Measurements from ENCODE around the gene BRPF1.

BRPF1 gene, protein sequence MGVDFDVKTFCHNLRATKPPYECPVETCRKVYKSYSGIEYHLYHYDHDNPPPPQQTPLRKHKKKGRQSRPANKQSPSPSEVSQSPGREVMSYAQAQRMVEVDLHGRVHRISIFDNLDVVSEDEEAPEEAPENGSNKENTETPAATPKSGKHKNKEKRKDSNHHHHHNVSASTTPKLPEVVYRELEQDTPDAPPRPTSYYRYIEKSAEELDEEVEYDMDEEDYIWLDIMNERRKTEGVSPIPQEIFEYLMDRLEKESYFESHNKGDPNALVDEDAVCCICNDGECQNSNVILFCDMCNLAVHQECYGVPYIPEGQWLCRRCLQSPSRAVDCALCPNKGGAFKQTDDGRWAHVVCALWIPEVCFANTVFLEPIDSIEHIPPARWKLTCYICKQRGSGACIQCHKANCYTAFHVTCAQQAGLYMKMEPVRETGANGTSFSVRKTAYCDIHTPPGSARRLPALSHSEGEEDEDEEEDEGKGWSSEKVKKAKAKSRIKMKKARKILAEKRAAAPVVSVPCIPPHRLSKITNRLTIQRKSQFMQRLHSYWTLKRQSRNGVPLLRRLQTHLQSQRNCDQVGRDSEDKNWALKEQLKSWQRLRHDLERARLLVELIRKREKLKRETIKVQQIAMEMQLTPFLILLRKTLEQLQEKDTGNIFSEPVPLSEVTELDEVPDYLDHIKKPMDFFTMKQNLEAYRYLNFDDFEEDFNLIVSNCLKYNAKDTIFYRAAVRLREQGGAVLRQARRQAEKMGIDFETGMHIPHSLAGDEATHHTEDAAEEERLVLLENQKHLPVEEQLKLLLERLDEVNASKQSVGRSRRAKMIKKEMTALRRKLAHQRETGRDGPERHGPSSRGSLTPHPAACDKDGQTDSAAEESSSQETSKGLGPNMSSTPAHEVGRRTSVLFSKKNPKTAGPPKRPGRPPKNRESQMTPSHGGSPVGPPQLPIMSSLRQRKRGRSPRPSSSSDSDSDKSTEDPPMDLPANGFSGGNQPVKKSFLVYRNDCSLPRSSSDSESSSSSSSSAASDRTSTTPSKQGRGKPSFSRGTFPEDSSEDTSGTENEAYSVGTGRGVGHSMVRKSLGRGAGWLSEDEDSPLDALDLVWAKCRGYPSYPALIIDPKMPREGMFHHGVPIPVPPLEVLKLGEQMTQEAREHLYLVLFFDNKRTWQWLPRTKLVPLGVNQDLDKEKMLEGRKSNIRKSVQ (N-terminal part only)

DNA sequence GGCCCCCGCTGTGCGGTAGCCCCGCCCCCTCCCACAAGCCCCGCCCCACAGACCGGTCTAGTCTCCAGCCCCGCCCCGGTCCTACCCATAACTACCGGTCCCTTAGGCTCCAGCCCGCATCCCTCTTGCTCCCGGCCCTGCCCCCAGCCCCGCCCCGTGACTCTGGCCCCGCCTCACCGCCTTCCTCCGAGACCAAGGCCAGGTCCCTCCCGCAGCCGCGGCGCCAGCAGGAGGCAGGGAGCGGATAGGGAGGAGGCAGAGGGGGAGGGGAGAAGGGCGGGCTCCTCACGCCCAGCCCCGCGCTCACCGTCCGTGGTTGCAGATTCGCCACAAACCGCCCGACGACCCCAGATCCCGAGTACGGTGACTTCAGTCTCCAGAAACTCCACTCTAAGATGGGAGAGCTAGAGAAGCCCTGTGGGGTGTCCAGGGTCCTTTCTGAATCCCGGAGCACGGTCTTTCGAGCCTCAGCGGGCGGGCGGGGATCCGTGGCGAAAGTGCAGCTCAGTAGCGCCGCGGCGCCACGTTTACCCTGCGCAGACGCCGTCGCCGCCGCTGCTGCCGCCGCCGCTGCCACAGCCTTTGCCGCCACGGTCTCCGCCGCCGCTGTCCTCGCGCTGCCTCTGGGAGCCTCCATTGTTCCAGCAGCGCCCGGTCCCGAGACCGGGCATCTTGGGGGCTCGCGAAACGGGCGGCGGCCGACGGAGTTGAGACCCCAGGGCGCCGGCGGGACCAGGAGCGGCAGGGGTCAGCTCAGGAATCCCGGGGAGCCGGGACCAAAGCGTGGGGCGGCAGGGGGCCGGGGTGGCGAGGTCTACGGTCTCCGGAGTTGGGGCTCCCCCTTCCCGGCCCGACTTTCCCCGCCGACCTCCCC lies at the start of gene BRPF1:
BRPF1 (plus strand) TSS at position 530 of the 874 bp plus-strand sequence. CDS start 2,406 bp downstream, outside the sequence.
- DNase-seq = peak; percentile 100

DNA sequence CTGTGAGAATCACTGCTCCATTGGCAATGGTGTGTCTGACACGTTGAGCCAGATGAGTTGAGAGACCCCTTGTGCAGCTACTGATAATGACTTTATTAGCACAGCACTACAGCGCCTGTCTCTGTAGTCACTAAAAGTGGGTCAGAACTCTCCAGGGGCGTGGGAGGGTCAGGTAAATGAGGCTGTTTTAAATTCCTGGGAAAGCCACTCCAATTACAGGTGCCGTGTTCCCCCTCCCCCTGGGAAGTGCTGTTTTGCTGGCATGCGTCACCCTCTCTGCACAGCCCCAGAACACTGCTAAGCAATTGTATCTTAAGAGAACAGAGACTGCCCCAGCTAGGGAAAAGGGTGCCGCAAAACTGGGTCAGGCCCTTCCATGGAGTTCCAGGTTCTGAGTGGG lies 49.4 kb upstream of the BRPF1 start:
- DNase-seq = no peak

DNA sequence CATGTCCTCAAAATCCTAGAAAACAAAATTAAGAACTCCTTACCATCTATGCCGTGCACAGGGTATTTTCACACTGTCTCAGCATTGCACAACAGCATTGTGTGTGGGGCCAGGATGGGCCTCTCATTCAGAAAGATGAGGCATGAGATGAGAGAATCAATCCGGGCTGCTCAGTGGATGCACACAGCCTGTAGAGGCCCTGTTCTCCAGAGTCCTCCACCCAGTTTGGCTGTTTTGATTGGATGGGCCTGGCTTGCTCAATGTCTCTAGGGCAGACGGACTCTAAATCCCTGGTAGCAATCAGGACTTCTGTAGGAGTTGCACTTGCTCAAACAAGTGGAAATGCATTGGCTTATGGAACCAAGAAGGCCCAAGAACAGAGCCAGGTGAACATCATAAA lies 48.1 kb upstream of the BRPF1 start:
- no peak for DNase-seq

DNA sequence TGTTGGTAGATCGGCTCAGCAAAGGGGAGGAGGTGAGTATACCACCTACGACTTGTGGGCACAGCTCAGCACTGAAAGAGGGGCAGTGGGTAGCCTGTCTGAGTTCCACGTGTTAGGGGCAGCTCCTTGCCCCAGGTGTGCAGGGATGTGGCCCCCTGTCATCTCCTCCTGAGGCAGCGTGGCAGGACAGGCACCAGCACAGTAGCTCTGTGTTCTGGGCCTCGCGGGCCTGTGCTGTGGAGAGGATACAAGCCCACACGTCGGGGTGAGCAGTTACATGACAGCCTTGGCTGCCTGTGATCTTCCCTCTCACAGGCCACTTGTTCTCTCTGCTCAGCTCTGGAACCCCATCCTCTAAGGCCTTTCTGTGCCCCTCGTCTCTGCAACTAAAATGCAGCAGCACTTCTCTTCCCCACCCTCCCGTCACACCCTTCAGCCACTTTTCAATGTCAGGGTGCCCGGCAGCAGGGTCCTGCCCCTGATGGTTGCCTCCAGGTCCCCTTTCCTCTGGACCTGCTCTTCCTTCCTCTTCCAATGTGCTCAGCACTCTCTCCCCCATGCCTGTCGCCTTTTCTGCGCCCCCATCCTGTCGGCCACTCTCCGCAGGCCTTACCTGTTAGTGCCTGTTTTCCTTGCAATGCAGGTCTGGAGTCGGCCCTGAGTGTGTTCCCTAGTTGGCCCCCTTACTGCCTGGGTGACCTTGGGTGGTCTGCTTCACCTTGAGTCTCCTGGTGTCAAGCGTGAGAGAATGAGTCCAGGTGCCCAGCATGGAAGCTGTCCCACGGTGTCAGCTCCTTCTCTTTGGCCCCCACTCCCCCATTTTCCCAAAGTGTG lies 46.1 kb upstream of the BRPF1 start:
- no peak for DNase-seq

DNA sequence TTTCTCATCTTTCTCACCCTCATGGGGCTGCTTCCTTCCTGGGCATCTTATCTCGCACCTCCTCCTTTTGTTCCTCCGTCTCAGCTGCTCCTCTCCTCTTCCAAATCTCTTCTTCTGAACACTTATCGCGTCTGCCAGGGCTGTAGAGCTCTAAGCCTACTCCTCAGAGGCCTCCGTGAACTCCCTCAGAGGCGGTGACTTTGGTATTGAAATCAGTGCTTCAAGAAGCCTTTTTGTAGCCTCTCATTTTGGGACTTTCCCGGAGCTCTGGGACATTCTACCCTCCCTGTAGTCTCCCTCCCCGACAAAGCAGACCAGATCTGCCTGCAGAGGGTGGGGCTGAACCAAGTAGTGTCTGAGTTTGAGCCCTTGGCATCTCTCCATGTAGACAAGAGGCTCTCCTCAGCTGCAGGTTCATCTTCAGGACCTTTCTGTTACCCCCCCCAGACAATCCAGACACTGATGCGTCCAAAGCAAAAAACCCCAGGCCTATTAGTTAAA lies 45.4 kb upstream of the BRPF1 start:
- no peak for DNase-seq

DNA sequence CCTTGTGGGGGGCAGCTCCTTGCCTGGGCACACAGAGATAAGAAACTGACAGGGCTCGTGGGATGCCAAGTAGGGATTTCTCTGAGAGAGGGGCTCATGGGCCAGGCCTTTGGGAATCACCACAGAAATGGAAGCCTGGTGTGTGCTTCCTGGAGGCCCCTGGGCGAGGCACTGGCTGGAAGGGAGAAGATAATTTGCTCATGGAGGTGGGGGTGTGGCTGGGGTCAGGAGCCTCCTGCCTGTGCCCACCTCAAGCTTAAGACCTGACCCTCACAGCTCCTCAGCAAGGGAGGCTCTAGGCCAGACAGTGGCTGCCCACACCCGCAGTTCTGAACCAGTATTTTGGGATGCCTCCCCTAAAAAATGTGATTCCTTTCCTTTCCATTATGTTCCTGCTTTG lies 44.8 kb upstream of the BRPF1 start:
- no peak for DNase-seq

DNA sequence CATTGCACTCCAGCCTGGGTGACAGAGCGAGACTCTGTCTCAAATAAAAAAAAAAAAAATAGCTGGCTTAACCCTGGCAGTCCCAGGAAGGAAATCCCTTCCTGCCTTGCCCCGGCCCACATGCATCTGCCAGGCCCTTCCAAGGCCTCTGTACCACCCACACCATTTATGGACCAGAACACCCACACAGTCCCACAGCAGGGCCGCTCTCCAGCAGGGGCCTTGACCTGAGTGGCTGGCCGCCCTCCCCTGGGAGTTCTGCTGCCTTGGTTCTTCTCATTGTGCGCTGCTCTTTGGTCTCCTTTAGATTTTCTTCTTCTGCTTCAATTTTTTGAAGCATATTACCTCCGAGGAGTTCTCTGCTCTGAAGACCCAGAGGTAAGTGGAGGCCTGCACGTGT lies 44.0 kb upstream of the BRPF1 start:
- no peak for DNase-seq

DNA sequence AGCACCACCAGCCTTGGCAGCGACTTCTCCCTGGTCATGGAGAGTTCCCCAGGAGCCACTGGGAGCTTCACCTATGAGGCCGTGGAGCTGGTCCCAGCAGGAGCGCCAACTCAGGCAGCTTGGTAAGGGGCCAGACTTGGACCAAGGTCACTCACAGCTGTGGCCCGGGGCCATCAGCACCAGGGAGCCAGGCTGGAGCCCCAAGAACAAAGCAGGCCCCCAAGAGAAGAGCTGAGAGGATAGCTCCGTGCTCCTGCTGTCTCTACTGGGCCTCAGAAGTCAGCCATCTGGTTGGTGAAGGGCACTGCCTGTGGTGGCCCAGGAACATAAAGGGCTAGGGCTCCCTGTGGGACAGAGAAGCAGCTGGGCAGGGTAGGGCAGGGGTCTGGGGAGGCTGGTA lies 42.6 kb upstream of the BRPF1 start:
- DNase-seq = no peak

DNA sequence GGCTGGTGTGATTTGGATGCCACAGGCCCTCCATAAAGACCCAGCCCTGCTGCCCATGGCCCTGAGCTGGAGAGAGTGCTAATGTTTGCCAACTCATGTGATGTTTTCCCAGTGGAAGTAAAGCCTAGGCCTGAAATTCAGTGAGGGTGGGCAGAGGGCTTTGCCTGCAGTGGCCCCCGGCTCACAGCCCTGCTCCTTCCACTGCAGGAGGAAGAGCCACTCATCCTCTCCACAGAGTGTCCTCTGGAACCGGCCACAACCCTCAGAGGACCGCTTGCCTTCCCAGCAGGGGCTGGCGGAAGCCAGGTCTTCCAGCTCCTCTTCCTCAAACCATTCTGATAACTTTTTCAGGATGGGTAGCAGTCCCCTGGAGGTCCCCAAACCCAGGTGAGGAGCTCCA lies 41.8 kb upstream of the BRPF1 start:
- no peak for DNase-seq

DNA sequence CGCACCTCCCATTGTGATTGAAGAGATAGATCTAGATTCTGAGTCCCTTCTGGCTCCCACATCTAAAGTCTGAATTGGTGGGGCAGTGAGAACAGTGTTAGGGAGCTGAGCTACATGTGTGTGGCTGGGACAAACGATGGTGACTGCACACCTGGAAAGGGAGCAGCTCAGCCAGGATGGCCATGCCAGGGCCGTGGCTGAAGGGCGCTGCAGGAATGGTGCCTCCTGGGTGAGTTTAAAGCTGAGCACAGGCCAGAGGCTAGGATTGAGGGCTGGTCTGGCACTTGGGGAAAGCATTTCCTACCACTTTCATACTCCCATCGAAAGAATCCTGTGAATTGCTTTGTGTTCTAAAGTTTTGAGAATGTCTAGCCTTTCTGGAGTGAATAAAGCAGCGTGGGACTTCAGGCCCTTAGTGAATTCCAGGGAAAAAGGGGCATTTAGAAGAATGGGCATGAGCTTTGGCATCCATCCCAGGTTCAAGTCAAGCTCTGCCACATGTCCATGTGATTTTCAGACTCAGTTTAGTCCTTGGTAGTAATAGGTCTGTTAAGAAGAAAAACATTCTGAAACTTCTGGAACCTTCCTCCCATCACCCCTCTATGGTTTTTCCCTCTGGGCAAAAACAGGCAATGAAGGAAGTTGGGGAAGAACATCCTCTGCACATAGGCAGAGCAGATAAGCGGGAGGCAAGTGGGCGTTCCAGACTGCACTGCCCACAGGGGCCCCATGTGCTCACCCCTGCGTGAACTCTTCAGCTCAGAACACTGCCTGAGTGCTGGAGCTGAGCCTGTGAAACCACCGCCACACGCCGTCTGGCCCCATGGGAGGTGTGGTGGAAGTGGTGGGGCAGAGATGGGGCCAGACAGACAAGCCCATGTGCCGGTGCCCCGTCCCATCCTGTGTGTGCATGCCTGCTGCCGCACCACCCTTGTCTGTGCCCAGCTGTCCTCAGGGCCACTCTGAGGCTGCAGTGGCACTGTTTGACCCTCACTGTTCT lies 40.8 kb upstream of the BRPF1 start:
- DNase-seq = no peak

DNA sequence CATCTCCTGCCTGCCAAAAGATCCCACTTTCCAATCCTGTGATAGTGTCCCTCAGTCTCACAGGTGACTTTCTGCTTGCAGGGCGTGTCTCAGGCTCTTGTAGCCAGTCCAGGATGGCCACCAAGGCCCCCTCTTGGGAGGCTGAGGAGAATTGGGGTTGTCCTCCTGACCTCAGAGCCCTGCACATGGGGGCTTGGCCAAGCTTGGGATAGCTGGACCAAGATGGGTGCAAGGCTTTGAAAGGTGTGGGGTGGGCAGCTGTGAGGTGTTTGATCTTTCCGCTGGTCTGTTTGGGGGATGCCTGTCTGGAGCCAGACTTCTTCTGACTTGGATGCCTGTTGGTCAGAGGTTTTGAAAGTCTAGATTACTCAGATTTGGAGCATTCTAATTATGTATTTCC lies 39.9 kb upstream of the BRPF1 start:
- no peak for DNase-seq

DNA sequence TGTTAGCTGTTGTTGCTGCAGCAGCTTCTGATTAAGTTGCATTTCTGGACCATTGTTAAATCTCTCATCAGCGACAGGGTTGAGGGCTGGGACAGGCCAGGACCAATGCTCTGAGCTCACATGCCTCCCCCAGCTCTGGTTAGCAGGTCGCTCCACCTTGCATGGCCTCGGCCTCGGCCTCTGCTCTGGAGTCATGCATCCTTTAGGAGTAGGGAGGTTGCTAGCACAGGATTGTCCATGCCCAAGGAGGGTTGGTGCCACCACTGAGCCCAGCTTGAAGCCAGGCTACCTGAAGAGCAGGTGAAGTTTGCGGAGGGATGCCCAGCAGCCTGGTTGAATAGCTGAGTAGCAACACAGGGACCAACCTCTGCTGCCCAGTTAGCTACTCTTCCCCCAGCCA lies 39.1 kb upstream of the BRPF1 start:
- no peak for DNase-seq

DNA sequence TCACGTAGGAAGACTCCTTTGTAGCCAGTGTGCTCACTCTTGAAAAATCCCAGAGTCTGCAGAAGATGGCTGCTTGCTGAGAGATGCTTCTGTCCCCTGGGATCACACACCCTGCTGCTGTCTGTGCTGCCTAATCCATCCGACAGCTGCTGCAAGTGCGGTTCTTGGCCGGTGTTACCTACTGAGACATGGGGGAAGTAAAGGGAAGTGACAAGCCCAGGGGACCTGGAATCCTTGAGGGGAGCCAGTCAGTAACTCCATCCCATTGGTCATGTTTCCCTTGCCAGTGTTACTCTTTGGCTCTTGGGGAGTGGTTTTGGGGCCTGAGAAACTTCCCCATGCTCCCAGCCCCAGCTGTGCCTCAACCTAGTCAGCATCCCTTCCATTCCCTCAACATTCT lies 36.2 kb upstream of the BRPF1 start:
- DNase-seq = no peak

DNA sequence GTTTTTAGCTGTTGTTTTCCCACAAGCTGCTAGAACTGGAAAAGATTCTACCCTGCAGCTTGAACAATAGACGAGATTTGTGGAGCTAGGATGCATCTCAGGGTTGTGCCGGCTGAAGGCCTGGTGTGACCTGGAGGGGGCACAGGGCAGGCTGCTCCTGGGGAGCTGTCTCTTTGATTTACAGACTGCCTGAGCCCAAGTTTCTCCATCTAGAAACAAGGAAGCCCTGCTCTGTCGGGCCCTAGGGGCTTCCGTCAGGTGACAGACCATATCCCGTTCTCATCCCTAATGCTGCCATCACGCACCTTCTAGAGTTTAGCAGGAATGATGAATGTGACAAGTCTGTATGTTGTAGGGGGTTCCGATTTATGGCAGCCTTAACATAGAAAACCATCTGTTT lies 35.8 kb upstream of the BRPF1 start:
- DNase-seq = no peak

DNA sequence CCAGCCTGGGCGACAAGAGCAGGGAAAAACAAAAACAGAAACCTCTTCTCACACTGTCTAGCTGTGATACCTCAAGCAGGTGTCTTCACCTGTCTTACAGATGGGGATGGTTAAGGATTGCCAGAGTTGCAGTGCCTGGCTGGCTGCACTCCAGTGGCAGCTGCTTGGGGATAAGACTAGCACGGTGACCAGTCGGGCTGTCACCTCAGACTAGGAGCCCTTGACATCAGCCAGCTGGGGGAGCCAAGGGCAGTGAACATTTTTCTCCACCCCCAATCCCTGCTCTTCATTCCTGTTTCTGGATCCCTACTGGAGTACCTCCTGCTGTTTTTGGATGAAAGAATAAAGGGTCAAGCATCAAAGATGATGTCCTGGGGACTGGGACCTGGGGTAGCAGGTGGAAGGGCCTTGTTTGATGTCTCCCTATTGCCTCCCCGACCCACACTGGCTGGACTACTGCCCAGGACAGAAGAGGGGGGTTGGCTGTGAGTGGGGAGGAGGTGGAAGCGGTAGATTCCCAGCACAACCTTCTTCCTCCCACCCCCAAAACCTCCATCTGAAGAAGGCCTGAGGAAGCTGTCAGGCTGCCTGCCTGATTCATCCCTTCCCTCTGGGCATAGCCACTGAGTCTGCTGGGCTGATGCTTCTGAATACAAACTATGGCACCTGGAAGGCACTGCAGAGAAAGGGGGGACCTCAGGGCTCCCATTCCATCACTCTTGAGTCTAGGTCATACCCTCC lies 34.9 kb upstream of the BRPF1 start:
- DNase-seq = no peak

DNA sequence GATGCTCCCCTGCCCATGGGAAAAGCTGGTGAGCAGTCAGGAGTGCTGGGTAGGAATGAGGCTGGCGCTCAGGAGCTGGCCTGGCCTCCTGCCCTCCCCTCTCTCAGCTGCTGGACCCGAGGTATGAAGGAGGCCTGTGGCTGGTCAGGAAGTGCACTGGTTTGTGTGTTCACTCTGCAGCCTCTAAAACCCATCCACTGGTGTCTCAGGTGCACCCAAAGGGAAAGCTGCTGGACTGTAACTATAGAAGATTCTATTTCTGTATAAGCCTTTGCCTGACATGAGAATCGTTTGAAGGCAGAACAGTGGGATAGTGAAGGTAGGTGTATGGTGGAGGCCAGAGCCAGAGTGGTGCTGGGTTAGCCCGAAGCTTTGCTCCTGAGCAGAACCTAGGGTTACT lies 33.6 kb upstream of the BRPF1 start:
- DNase-seq = no peak

DNA sequence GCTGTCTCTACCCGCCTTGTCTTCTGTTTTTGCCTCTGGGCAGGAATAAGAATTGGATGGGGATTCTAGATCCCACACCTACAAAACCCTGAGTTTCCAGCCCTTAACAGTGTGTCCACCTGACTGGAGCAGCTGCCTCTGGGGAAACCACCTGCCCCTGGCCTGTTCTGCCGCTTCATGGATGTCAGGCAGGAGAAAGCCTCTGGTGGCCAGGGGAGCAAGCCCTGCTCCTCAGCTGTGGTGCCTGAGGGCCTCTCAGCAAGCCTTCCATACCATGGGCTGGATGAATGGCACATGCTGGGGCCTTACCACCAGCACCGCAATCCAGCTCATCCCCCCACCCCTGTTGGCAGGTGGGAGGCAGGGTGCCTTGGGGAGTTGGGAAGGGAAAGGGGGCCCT lies 33.2 kb upstream of the BRPF1 start:
- DNase-seq = no peak

DNA sequence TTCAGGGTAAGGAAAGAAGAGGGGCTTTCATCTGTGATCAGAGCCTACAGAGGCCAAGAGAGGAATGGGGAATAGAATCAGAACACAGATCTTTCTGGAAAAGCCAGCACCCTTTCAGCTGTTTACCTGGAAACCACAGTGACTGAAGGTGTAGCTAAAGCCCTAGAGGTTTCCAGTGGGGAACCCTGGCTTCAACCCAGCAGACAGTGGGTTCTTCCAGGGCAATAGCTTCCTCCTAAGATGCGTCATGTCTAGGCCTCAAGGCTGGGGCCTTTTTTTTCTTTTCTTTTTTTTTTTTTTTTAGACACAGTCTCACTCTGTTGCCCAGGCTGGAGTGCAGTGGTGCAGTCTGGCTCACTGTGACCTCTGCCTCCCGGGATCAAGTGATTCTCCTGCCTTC lies 31.0 kb upstream of the BRPF1 start:
- DNase-seq = no peak

DNA sequence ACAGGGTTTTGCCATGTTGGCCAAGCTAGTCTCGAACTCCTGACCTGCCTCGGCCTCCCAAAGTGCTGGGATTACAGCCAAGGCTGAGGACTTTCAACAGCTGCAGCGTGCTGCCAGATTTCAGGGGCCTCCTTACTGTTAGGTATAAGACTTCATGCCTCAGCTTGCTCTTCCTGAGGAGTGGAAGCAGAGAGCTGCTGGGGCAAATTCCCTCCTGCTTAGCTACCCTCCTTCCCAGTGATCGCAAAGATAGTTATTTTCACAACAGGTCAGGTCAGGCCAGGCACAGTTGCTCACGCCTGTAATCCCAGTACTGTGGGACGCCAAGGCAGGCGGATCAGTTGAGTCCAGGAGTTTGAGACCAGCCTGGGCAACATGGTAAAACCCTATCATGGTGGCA lies 30.5 kb upstream of the BRPF1 start:
- DNase-seq = no peak
